GM12864 (cell line): ENCODE measurements around the gene SLC12A8.

Source experiments
- DNase-seq: peaks from one replicate; pipeline ENCODE4 v3.0.0-alpha.2; 2011; ENCODE audit warnings: low read depth
- H3K4me3 ChIP-seq: 2 replicates; pipeline ENCODE4 v1.5.1; 2011; ENCODE audit warnings: mild to moderate bottlenecking, low read depth, low read length, control low read depth
- TF ChIP-seq, protein P1 (sequence below): IDR thresholded peaks from 2 replicates; pipeline ENCODE4 v1.5.1; 2011; ENCODE audit warnings: low read depth, mild to moderate bottlenecking, moderate library complexity, low read length, control low read depth, inconsistent platforms; ENCODE audit errors: missing control alignments

Gene SLC12A8

DNA sequence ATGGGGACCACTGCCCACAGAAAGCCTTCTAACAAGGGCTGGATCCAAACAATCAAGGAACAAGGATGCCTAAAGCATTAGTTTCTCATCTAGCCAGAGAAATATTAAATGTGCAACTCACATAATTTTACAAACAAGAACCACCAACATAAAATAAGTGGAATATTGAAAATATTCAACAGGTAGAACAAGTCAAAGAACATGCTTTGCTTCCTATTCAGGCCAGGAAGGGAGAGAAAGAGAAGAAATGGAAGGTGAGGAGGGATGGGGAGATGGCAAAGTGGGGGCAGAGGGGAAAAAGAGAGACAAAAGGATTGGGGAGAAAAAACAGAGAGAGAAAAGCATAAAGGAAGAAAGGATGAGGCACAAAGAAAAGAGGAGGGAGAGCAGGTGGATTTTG lies 63.1 kb downstream of the SLC12A8 start:
- no peak overlapping the region; the same call in 1 of the 2 replicates for H3K4me3 ChIP-seq
- no peak for DNase-seq
- TF ChIP-seq, protein P1, sequence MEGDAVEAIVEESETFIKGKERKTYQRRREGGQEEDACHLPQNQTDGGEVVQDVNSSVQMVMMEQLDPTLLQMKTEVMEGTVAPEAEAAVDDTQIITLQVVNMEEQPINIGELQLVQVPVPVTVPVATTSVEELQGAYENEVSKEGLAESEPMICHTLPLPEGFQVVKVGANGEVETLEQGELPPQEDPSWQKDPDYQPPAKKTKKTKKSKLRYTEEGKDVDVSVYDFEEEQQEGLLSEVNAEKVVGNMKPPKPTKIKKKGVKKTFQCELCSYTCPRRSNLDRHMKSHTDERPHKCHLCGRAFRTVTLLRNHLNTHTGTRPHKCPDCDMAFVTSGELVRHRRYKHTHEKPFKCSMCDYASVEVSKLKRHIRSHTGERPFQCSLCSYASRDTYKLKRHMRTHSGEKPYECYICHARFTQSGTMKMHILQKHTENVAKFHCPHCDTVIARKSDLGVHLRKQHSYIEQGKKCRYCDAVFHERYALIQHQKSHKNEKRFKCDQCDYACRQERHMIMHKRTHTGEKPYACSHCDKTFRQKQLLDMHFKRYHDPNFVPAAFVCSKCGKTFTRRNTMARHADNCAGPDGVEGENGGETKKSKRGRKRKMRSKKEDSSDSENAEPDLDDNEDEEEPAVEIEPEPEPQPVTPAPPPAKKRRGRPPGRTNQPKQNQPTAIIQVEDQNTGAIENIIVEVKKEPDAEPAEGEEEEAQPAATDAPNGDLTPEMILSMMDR = no peak

DNA sequence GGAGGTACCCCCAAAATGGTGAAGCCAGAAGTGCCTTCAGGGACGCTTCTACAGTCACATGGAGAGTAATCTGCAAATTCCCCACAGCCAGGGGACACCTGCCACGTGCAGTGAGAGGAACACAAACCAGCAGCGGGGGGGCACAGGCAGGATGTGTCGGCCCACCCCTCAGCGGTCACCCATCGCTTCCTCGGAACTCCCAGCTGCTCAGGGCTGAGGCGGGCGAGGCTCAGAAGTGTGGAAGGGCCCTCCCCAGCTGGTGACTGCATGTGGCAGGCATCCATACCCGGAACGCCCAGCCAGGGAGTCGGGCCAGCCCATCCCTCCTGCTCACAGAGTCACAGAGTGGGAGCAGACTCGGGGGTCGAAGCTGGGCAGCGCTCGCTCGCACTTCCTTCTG lies 63.7 kb downstream of the SLC12A8 start:
- H3K4me3 ChIP-seq = peak overlapping the region; percentile 6
- TF ChIP-seq, protein P1 = no peak
- DNase-seq = no peak

DNA sequence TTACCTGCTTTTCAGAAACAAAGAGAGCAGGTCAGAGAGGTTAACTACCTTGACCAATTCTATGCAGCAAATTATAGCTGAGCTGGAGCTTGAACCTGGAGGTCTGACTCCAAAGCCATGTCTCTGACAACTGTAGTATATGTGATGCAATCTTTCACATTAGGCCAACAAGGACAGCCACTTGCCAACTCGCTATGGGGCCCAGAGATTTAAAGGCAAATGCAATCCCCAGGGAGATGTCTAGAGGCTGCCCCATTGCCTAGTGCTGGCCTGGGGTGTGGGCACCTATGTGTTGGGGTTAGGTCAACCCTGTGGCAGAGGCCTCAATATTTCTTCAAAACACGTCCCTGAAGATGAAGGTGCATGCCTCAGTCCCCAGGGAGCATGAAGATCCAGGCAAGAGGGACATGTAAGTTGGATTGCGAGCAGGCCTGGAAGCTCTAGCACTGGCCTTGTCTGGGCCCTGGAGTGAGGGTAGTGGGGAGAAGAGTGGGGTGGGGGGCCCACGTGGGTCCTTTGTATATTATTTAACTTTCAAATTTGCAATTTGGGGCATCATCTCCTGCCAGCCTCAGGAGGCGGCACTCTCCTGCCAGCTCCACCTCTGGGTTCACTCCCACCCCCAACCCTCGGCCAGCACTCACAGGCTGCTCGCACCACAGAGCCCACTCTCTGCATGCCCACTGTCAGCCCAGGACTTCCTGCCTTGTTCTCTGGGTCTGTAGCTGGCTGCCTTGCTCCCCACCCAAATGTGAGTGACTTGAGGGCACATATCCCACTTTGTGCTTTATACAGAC lies 64.3 kb downstream of the SLC12A8 start:
- TF ChIP-seq, protein P1 = no peak

DNA sequence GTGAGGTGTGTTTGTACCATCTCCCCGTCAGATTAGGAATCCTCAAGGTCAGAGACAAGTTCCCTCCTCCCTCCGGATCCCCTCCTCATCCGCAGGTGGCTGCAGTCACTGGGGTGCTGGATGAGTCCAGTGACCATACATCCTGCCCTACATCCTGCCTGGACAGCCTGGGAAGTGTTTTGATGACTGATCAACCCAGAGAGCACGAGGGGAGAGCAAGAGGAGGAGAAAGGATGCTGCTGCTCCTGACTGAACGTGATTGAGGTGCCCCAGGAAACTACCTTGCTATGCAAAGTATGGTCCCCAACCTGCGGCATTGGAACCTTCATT lies 65.1 kb downstream of the SLC12A8 start:
- DNase-seq = no peak
- no peak overlapping the region; the same call in 1 of the 2 replicates for H3K4me3 ChIP-seq
- TF ChIP-seq, protein P1 = no peak

More for the DNA sequence above, 64.3 kb downstream of the SLC12A8 start:
- H3K4me3 ChIP-seq = no peak overlapping the region; the same call in 1 of the 2 replicates
- no peak for DNase-seq

DNA sequence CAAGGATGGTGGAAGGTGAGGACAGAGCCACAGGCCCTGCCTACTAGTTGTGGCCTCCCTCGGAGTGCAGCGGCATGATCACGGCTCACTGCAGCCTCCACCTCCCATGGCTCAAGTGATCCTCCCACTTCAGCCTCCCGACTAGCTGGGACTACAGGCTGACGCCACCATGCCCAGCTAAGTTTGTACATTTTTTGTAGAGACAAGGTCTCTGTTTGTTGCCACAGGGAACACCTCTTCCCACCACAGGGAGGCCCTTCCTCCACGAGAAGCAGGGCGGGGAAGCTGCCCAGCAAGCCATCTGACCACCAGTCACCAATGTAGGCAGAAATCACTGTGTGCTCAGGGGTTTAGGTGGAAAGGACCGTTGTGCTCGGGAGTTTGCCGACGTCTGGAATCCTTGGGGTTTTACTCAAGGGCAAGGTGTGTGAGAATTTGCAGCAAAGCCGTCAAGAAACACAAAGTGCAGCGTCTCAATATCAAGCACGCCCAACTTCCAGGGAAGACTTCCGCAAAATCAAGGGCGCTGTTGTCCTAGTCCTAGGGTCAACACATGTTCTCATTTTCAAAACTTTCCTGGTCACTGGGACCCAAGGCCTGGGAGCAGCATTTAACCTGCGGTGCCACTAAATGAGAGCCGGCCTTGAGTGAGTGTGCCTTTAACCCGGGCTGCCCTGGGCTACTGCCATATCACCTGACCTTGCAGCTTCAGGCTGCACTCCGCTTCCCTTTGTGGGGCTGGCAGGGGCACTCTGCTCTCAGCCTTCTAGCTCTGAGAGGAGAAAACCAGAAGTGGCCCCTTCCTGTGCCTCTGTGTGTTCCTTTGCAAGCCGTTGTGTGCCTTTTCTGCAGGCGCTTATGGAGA lies 65.7 kb downstream of the SLC12A8 start:
- TF ChIP-seq, protein P1 = no peak
- no peak for DNase-seq
- no peak overlapping the region; the same call in 1 of the 2 replicates for H3K4me3 ChIP-seq

DNA sequence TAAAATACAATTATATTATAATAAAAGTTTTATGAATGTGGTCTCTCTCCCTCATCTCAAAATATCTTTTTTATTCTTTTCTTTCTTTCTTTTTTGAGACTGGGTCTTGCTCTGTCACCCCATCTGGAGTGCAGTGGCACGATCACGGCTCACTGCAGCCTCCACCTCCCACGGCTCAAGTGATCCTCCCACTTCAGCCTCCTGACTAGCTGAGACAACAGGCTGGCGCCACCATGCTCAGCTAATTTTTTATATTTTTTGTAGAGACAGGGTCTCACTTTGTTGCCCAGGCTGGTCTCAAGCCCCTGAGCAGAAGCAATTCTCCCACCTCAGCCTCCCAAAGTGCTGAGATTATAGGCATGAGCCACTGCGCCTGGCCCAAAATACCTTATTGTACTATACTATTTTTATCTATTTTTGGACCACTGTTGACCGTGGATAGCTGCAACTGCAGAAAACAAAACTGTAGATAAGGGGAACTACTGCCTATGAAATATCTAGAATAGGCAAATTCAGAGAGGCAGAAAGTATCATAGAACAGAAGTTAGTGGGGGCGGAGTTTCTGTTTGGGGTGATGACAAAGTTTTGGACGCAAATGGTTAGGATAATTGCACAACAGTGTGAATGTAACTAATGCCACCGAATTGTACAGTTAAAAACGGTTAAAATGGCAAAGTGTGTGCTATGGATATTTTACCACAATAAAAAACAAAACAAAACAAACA lies 66.6 kb downstream of the SLC12A8 start:
- no peak overlapping the region for H3K4me3 ChIP-seq
- DNase-seq = no peak
- TF ChIP-seq, protein P1 = no peak
